Brain pericyte (primary cell): ENCODE results near the gene TSEN2.
A peak's percentile ranks its signal among the peaks of the same experiment; 100 is the strongest.

ENCODE experiments used
- DNase-seq: peaks from one replicate; pipeline ENCODE4 v3.0.0-alpha.2; 2012; ENCODE audit warnings: low read depth, low spot score

The TSEN2 gene

GRCh38 chr3:12553921-12554391 is 69.7 kb downstream of the TSEN2 start:
- no peak for DNase-seq

GRCh38 chr3:12556314-12556689 is 72.0 kb downstream of the TSEN2 start:
- no peak for DNase-seq

GRCh38 chr3:12556690-12557472 is 72.6 kb downstream of the TSEN2 start, which contains the start of gene MKRN2:
Gene MKRN2 (plus strand): TSS chr3:12557087. CDS start chr3:12557151, 64 bp downstream.
- DNase-seq, result peak; percentile 63

- no peak for DNase-seq
Measured at GRCh38 chr3:12557473-12558100, 73.3 kb downstream of the TSEN2 start.

- DNase-seq, result no peak
Measured at GRCh38 chr3:12558706-12559105, 74.4 kb downstream of the TSEN2 start.

- DNase-seq, result no peak
Measured at GRCh38 chr3:12559520-12559919, 75.2 kb downstream of the TSEN2 start.

- DNase-seq, result no peak
Measured at GRCh38 chr3:12560505-12561190, 76.4 kb downstream of the TSEN2 start.

- no peak for DNase-seq
Measured at GRCh38 chr3:12561397-12561796, 77.1 kb downstream of the TSEN2 start.

- no peak for DNase-seq
Measured at GRCh38 chr3:12562451-12562850, 78.2 kb downstream of the TSEN2 start.

- DNase-seq, result no peak
Measured at GRCh38 chr3:12566976-12567375, 82.7 kb downstream of the TSEN2 start.

- no peak for DNase-seq
Measured at GRCh38 chr3:12568747-12569146, 84.5 kb downstream of the TSEN2 start.

- DNase-seq, result no peak
Measured at GRCh38 chr3:12569836-12570235, 85.6 kb downstream of the TSEN2 start.

- DNase-seq, result no peak
Measured at GRCh38 chr3:12571986-12572385, 87.7 kb downstream of the TSEN2 start.

GRCh38 chr3:12574131-12574530 is 89.9 kb downstream of the TSEN2 start:
- DNase-seq, result no peak

GRCh38 chr3:12574661-12575060 is 90.4 kb downstream of the TSEN2 start:
- no peak for DNase-seq

- no peak for DNase-seq
Measured at GRCh38 chr3:12577379-12577778, 93.1 kb downstream of the TSEN2 start.

- no peak for DNase-seq
Measured at GRCh38 chr3:12578742-12579141, 94.5 kb downstream of the TSEN2 start.

- DNase-seq, result no peak
Measured at GRCh38 chr3:12579456-12579855, 95.2 kb downstream of the TSEN2 start.

GRCh38 chr3:12579905-12580304 is 95.6 kb downstream of the TSEN2 start:
- DNase-seq, result no peak

GRCh38 chr3:12582730-12583129 is 98.5 kb downstream of the TSEN2 start:
- no peak for DNase-seq
